HepG2 (cell line): ENCODE data around the gene HTR6. TPM values are rescaled to one million over a fixed set of nuclear protein-coding genes. Genes with fewer than 3 reads are reported as not detected.
A peak's percentile ranks its signal among the peaks of the same experiment; 100 is the strongest.

ENCODE experiments used
- AGO1 ChIP-seq: fragments of 200-400 bp; formaldehyde crosslinking; IDR thresholded peaks from 2 replicates; pipeline ENCODE4 v1.6.1; 2017; ENCODE audit warnings: mild to moderate bottlenecking, low read depth, low read length, moderate library complexity; ENCODE audit not compliant: poor library complexity, severe bottlenecking
- CC2D1A ChIP-seq: sonication (generic); formaldehyde crosslinking; IDR thresholded peaks from 2 replicates; pipeline ENCODE4 v1.8.1; 2023; ENCODE audit warnings: mild to moderate bottlenecking, missing genetic modification reagents
- ELF1 ChIP-seq: sonication (generic); formaldehyde crosslinking; IDR thresholded peaks from 2 replicates; pipeline ENCODE4 v1.4.0; 2020; ENCODE audit warnings: missing genetic modification reagents
- FOXJ3 ChIP-seq: sonication (generic); formaldehyde crosslinking; IDR thresholded peaks from 2 replicates; pipeline ENCODE4 v1.4.0; 2020; ENCODE audit warnings: missing genetic modification reagents, mild to moderate bottlenecking, borderline replicate concordance
- HCFC1 ChIP-seq: fragments of 150-350 bp; IDR thresholded peaks from 2 replicates; pipeline ENCODE4 v1.6.1; 2014; ENCODE audit warnings: low read depth, low read length
- KLF6 ChIP-seq: IDR thresholded peaks from 2 replicates; pipeline ENCODE4 v1.8.0; 2016; ENCODE audit warnings: missing biosample characterization, missing genetic modification reagents
- MAZ ChIP-seq, 2 experiments: sonication (generic) in 1 of 2; formaldehyde crosslinking in 1 of 2; IDR thresholded peaks; 2 replicates each; pipeline versions ENCODE4 v1.5.0 to v1.6.1; 2012 to 2020; ENCODE audit warnings: low read depth in 2 of 2, mild to moderate bottlenecking in 2 of 2, borderline replicate concordance in 1 of 2, improper control_type of control experiment in 1 of 2, low read length in 1 of 2, missing genetic modification reagents in 1 of 2, moderate library complexity in 1 of 2
- MBD4 ChIP-seq: IDR thresholded peaks from 2 replicates; pipeline ENCODE4 v1.6.1; 2012; ENCODE audit warnings: low read length, inconsistent platforms, borderline replicate concordance
- MYPOP ChIP-seq: sonication (generic); formaldehyde crosslinking; IDR thresholded peaks from 2 replicates; pipeline ENCODE4 v1.8.1; 2023; ENCODE audit warnings: mild to moderate bottlenecking, moderate library complexity, missing genetic modification reagents
- RBM22 ChIP-seq: fragments of 200-400 bp; formaldehyde crosslinking; optimal IDR thresholded peaks from 2 replicates; pipeline ENCODE3; 2017; ENCODE audit warnings: mild to moderate bottlenecking, low read length, moderate library complexity
- REXO4 ChIP-seq: sonication (generic); formaldehyde crosslinking; IDR thresholded peaks from 2 replicates; pipeline ENCODE4 v1.8.0; 2022; ENCODE audit warnings: missing genetic modification reagents, mild to moderate bottlenecking, borderline replicate concordance
- RXRB ChIP-seq: IDR thresholded peaks from 2 replicates; pipeline ENCODE4 v1.6.1; 2016; ENCODE audit warnings: borderline replicate concordance, missing genetic modification reagents, missing compliant biosample characterization
- TRIM24 ChIP-seq: sonication (generic); formaldehyde crosslinking; IDR thresholded peaks from 2 replicates; pipeline ENCODE4 v1.8.0; 2022; ENCODE audit warnings: mild to moderate bottlenecking, missing genetic modification reagents
- ZBTB20 ChIP-seq: sonication (generic); formaldehyde crosslinking; IDR thresholded peaks from 2 replicates; pipeline ENCODE4 v1.8.1; 2023; ENCODE audit warnings: missing genetic modification reagents, low read depth, mild to moderate bottlenecking, borderline replicate concordance
- ZC3H4 ChIP-seq: sonication (generic); formaldehyde crosslinking; IDR thresholded peaks from 2 replicates; pipeline ENCODE4 v1.4.0; 2020; ENCODE audit warnings: missing genetic modification reagents, borderline replicate concordance
- ZNF12 ChIP-seq: sonication (generic); formaldehyde crosslinking; IDR thresholded peaks from 2 replicates; pipeline ENCODE4 v1.5.0; 2020; ENCODE audit warnings: missing genetic modification reagents
- ZNF260 ChIP-seq: sonication (generic); formaldehyde crosslinking; IDR thresholded peaks from 2 replicates; pipeline ENCODE4 v1.4.0; 2020; ENCODE audit warnings: missing genetic modification reagents, low read depth, mild to moderate bottlenecking, borderline replicate concordance
- ZNF317 ChIP-seq: sonication (generic); formaldehyde crosslinking; IDR thresholded peaks from 2 replicates; pipeline ENCODE4 v1.5.0; 2020; ENCODE audit warnings: mild to moderate bottlenecking, missing genetic modification reagents
- ZNF431 ChIP-seq: sonication (generic); formaldehyde crosslinking; IDR thresholded peaks from 2 replicates; pipeline ENCODE4 v1.9.0; 2022; ENCODE audit warnings: missing genetic modification reagents, low read depth, mild to moderate bottlenecking, borderline replicate concordance
- polyA plus RNA-seq, 8 experiments: library from polyadenylated mRNA; depleted of rRNA in 3 of 8; stranded (reverse) in 7 of 8; unstranded in 1 of 8; fragments of >200 nt; fragmentation: Illumina TruSeq in 4 of 8; extraction: Trizol in 4 of 8; gene quantifications; 2 replicates each; pipeline versions ENCODE4 v1.2.1 to v1.2.3, GENCODE V29; 2011 to 2016; ENCODE audit warnings: low read depth in 4 of 8, missing spikeins in 1 of 8, mixed read lengths in 1 of 8; ENCODE audit not compliant: insufficient read depth in 1 of 8
- total RNA-seq, 5 experiments: library from RNA; depleted of rRNA; stranded (reverse); fragments of >200 nt; fragmentation: Illumina TruSeq; extraction: Trizol; gene quantifications; 2 replicates each; pipeline ENCODE4 v1.2.3, GENCODE V29; 2016; ENCODE audit warnings: low read depth in 1 of 5
- TF ChIP-seq, protein P1 (sequence below): sonication (generic); formaldehyde crosslinking; IDR thresholded peaks from 2 replicates; pipeline ENCODE4 v1.4.0; 2020; ENCODE audit warnings: mild to moderate bottlenecking, missing genetic modification reagents, borderline replicate concordance
- TF ChIP-seq, protein P2 (sequence below): sonication (generic); formaldehyde crosslinking; IDR thresholded peaks from 2 replicates; pipeline ENCODE4 v1.5.0; 2020; ENCODE audit warnings: missing genetic modification reagents, mild to moderate bottlenecking, borderline replicate concordance
- TF ChIP-seq, protein P3 (sequence below): IDR thresholded peaks from 2 replicates; pipeline ENCODE4 v1.6.1; 2012; ENCODE audit warnings: low read length, improper control_type of control experiment

Gene HTR6
- total and polyA plus RNA-seq, 2 of the 13 experiments (the other 11 are each of a cell fraction or from before 2014, with no cell fraction given): 0.04 TPM; not detected in 1

GRCh38 chr1:19619697-19620384, 44.8 kb upstream of the HTR6 start (continued):
- TF ChIP-seq RBM22: no peak
- peak; percentile 86; the same call in 1 of the 2 replicates for TF ChIP-seq MBD4
- TF ChIP-seq ZNF431 (CRISPR knock-in tag): no peak
- TF ChIP-seq MYPOP (CRISPR knock-in tag): no peak
- TF ChIP-seq ZNF317 (CRISPR knock-in tag): no peak
- no peak for TF ChIP-seq HCFC1
- TF ChIP-seq, protein P1, sequence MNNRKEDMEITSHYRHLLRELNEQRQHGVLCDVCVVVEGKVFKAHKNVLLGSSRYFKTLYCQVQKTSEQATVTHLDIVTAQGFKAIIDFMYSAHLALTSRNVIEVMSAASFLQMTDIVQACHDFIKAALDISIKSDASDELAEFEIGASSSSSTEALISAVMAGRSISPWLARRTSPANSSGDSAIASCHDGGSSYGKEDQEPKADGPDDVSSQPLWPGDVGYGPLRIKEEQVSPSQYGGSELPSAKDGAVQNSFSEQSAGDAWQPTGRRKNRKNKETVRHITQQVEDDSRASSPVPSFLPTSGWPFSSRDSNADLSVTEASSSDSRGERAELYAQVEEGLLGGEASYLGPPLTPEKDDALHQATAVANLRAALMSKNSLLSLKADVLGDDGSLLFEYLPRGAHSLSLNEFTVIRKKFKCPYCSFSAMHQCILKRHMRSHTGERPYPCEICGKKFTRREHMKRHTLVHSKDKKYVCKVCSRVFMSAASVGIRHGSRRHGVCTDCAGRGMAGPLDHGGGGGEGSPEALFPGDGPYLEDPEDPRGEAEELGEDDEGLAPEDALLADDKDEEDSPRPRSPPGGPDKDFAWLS: no peak
- TF ChIP-seq, protein P2, sequence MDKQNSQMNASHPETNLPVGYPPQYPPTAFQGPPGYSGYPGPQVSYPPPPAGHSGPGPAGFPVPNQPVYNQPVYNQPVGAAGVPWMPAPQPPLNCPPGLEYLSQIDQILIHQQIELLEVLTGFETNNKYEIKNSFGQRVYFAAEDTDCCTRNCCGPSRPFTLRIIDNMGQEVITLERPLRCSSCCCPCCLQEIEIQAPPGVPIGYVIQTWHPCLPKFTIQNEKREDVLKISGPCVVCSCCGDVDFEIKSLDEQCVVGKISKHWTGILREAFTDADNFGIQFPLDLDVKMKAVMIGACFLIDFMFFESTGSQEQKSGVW (CRISPR knock-in tag): no peak
- TF ChIP-seq ZBTB20 (CRISPR knock-in tag): peak; percentile 87; the same call in 1 of the 2 replicates
- no peak for TF ChIP-seq KLF6
- no peak for TF ChIP-seq CC2D1A (CRISPR knock-in tag)
- TF ChIP-seq ZNF260: no peak
- TF ChIP-seq MAZ (IDR thresholded peaks at IDR 0.05; ENCODE audit: borderline replicate concordance, low read depth, low read length): no peak
- no peak for TF ChIP-seq MAZ (CRISPR knock-in tag; IDR thresholded peaks at IDR 0.05; ENCODE audit: low read depth)
- TF ChIP-seq TRIM24 (CRISPR knock-in tag): no peak
- TF ChIP-seq, protein P3, sequence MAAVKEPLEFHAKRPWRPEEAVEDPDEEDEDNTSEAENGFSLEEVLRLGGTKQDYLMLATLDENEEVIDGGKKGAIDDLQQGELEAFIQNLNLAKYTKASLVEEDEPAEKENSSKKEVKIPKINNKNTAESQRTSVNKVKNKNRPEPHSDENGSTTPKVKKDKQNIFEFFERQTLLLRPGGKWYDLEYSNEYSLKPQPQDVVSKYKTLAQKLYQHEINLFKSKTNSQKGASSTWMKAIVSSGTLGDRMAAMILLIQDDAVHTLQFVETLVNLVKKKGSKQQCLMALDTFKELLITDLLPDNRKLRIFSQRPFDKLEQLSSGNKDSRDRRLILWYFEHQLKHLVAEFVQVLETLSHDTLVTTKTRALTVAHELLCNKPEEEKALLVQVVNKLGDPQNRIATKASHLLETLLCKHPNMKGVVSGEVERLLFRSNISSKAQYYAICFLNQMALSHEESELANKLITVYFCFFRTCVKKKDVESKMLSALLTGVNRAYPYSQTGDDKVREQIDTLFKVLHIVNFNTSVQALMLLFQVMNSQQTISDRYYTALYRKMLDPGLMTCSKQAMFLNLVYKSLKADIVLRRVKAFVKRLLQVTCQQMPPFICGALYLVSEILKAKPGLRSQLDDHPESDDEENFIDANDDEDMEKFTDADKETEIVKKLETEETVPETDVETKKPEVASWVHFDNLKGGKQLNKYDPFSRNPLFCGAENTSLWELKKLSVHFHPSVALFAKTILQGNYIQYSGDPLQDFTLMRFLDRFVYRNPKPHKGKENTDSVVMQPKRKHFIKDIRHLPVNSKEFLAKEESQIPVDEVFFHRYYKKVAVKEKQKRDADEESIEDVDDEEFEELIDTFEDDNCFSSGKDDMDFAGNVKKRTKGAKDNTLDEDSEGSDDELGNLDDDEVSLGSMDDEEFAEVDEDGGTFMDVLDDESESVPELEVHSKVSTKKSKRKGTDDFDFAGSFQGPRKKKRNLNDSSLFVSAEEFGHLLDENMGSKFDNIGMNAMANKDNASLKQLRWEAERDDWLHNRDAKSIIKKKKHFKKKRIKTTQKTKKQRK: no peak
- TF ChIP-seq AGO1: no peak
- TF ChIP-seq ELF1 (CRISPR knock-in tag): 0 out of 2 replicates have a peak, but pooled peaks have one; percentile 26
- no peak for TF ChIP-seq ZC3H4 (CRISPR knock-in tag)
- TF ChIP-seq RXRB (CRISPR knock-in tag): peak; percentile 84
- no peak for TF ChIP-seq REXO4 (CRISPR knock-in tag)
- peak; percentile 58; the same call in 1 of the 2 replicates for TF ChIP-seq ZNF12 (CRISPR knock-in tag)
- peak; percentile 90 for TF ChIP-seq FOXJ3 (CRISPR knock-in tag)
